ENCODE measurements around the gene PRMT7. TPM values are rescaled to one million over a fixed set of nuclear protein-coding genes. Genes with fewer than 3 reads are reported as not detected.

Gene PRMT7
- total and polyA plus RNA-seq, 8 donors, result 29.0 to 66.3 (median 52.6) TPM

- no peaks in the 10 kb centered on the region for H3K27me3 ChIP-seq
- H3K27ac ChIP-seq, result peak overlapping the region in 1 of 2 donors; percentile 20
- no peaks in the 10 kb centered on the region for H3K9me3 ChIP-seq
- TF ChIP-seq CTCF (IDR thresholded peaks at IDR 0.05), result peak in 1 of 2 donors; percentile 44
- ATAC-seq (peak; percentile 29), DNase-seq (no peak)
- H3K4me1 ChIP-seq, result peaks cover 16 to 29% of the 10 kb centered on the region in 2 donors
- H3K36me3 ChIP-seq, result peaks cover 0 to 30% of the 10 kb centered on the region in 2 donors
- H3K4me3 ChIP-seq, result no peak overlapping the region
- intact Hi-C loops (cut with DNase I), result loop anchor here in 1 of 2 donors (10.0 kb wide), 1 partner anchor 74 kb away; no protein-coding TSS in a partner anchor
Observed at GRCh38 chr16:68328860-68329390, 18.1 kb downstream of the PRMT7 start.

- no peak for TF ChIP-seq CTCF (IDR thresholded peaks at IDR 0.05)
- intact Hi-C loops (cut with DNase I), result no loop called here
- Histone ChIP-seq H3K9me3 (no peaks in the 10 kb centered on the region), H3K36me3 (peaks cover 0 to 13% of the 10 kb centered on the region in 2 donors), H3K27ac (peak overlapping the region; percentile 71 to 74), H3K4me1 (peaks cover 16 to 32% of the 10 kb centered on the region in 2 donors), H3K27me3 (no peaks in the 10 kb centered on the region), H3K4me3 (no peak overlapping the region)
- DNase-seq (peak in 1 of 4 donors; percentile 32), ATAC-seq (peak; percentile 26)
Observed at GRCh38 chr16:68331879-68332410, 21.1 kb downstream of the PRMT7 start.

GRCh38 chr16:68332411-68333121 lies 21.7 kb downstream of the PRMT7 start:
- Histone ChIP-seq H3K27ac (peak overlapping the region; percentile 71 to 74), H3K4me1 (peaks cover 16 to 32% of the 10 kb centered on the region in 2 donors), H3K9me3 (no peaks in the 10 kb centered on the region), H3K36me3 (peaks cover 0 to 17% of the 10 kb centered on the region in 2 donors), H3K27me3 (no peaks in the 10 kb centered on the region), H3K4me3 (no peak overlapping the region)
- DNase-seq (peak in 2 of 4 donors; percentile 53 to 67), ATAC-seq (peak; percentile 57)
- intact Hi-C loops (cut with DNase I), result no loop called here
- no peak for TF ChIP-seq CTCF (IDR thresholded peaks at IDR 0.05)

GRCh38 chr16:68335175-68335574 lies 24.4 kb downstream of the PRMT7 start:
- no peaks in the 10 kb centered on the region for H3K27me3 ChIP-seq
- H3K27ac ChIP-seq, result no peak overlapping the region
- no peak for TF ChIP-seq CTCF (IDR thresholded peaks at IDR 0.05)
- peaks cover 0 to 43% of the 10 kb centered on the region in 2 donors for H3K36me3 ChIP-seq
- H3K4me3 ChIP-seq, result no peak overlapping the region
- no peaks in the 10 kb centered on the region for H3K9me3 ChIP-seq
- ATAC-seq (no peak), DNase-seq (no peak)
- peaks cover 16 to 32% of the 10 kb centered on the region in 2 donors for H3K4me1 ChIP-seq
- intact Hi-C loops (cut with DNase I), result no loop called here
